CD14-positive monocyte (primary cell): ENCODE measurements around the gene IGF2R. TPM values are rescaled to one million over a fixed set of nuclear protein-coding genes. Genes with fewer than 3 reads are reported as not detected.

Experiments used
- DNase-seq, 3 donors: peaks; one replicate each; pipeline ENCODE4 v3.0.0-alpha.2; 2011 to 2022
- H2AFZ ChIP-seq: 2 replicates; pipeline ENCODE4 v1.6.0; 2012; ENCODE audit warnings: mild to moderate bottlenecking, low read depth, low read length, inconsistent platforms; ENCODE audit not compliant: insufficient read depth, poor library complexity, severe bottlenecking
- H3K27ac ChIP-seq, 2 donors: 1 replicate in 1 of 2; 2 replicates in 1 of 2; pipeline ENCODE4 v1.5.1; 2012 to 2013; ENCODE audit warnings: low read length in 2 of 2, control low read depth in 1 of 2, inconsistent platforms in 1 of 2, low read depth in 1 of 2, mild to moderate bottlenecking in 1 of 2
- H3K27me3 ChIP-seq, 2 donors: one replicate each; pipeline versions ENCODE4 v1.6.0 to v1.6.1; 2011 to 2013; ENCODE audit warnings: low read length in 2 of 2; ENCODE audit not compliant: control insufficient read depth in 2 of 2, insufficient read depth in 2 of 2
- H3K36me3 ChIP-seq, 2 donors: replicated peaks in 1 of 2; 1 replicate in 1 of 2; 2 replicates in 1 of 2; pipeline versions ENCODE4 v1.5.1 to v1.6.1; 2012 to 2013; ENCODE audit warnings: low read length in 2 of 2, control low read depth in 1 of 2, inconsistent platforms in 1 of 2, mild to moderate bottlenecking in 1 of 2; ENCODE audit not compliant: insufficient read depth in 2 of 2, control insufficient read depth in 1 of 2
- H3K4me1 ChIP-seq, 2 donors: 1 replicate in 1 of 2; 2 replicates in 1 of 2; pipeline versions ENCODE4 v1.5.1 to v1.6.1; 2012 to 2013; ENCODE audit warnings: low read length in 2 of 2, control low read depth in 1 of 2, inconsistent platforms in 1 of 2, mild to moderate bottlenecking in 1 of 2, moderate library complexity in 1 of 2; ENCODE audit not compliant: insufficient read depth in 2 of 2, control insufficient read depth in 1 of 2
- H3K4me2 ChIP-seq: replicated peaks from 2 replicates; pipeline ENCODE3; 2012; ENCODE audit warnings: low read length, moderate library complexity, mild to moderate bottlenecking; ENCODE audit not compliant: poor library complexity, severe bottlenecking; ENCODE audit errors: extremely low read depth
- H3K4me3 ChIP-seq, 3 experiments: fragments of 200-600 bp in 1 of 3; sonication (generic) in 1 of 3; replicated peaks in 1 of 3; 1 replicate in 2 of 3; 2 replicates in 1 of 3; pipeline ENCODE4 v1.5.1; 2011 to 2013; ENCODE audit warnings: low read length in 3 of 3, mild to moderate bottlenecking in 3 of 3, control low read depth in 2 of 3, low read depth in 2 of 3, inconsistent platforms in 1 of 3, moderate library complexity in 1 of 3
- H3K79me2 ChIP-seq: 2 replicates; pipeline ENCODE4 v1.6.0; 2012; ENCODE audit warnings: mild to moderate bottlenecking, control low read depth, inconsistent platforms, low read length, moderate library complexity; ENCODE audit not compliant: insufficient read depth
- H3K9ac ChIP-seq: 2 replicates; pipeline ENCODE4 v1.6.0; 2017; ENCODE audit warnings: low read length, mild to moderate bottlenecking; ENCODE audit not compliant: insufficient read depth, poor library complexity, severe bottlenecking
- H3K9me3 ChIP-seq, 2 donors: replicated peaks in 1 of 2; 1 replicate in 1 of 2; 2 replicates in 1 of 2; pipeline versions ENCODE4 v1.5.1 to v1.6.1; 2012 to 2013; ENCODE audit warnings: low read length in 2 of 2, control low read depth in 1 of 2; ENCODE audit not compliant: control insufficient read depth in 1 of 2, insufficient read depth in 1 of 2
- H4K20me1 ChIP-seq: 2 replicates; pipeline ENCODE4 v1.6.0; 2012; ENCODE audit warnings: mild to moderate bottlenecking, low read length, control low read depth, moderate library complexity; ENCODE audit not compliant: insufficient read depth
- H3K27ac Mint-ChIP-seq, 7 donors: one replicate each; pipeline ENCODE4 v1.8.0; 2020; ENCODE audit warnings: mild to moderate bottlenecking in 7 of 7, mixed read lengths in 7 of 7, moderate library complexity in 6 of 7, inconsistent platforms in 2 of 7
- H3K27me3 Mint-ChIP-seq, 3 donors: one replicate each; pipeline ENCODE4 v1.8.0; 2021 to 2022; ENCODE audit warnings: low read depth in 3 of 3, mild to moderate bottlenecking in 3 of 3, mixed read lengths in 3 of 3, moderate library complexity in 3 of 3, inconsistent platforms in 1 of 3
- H3K36me3 Mint-ChIP-seq, 2 donors: one replicate each; pipeline ENCODE4 v1.8.0; 2020; ENCODE audit warnings: mixed read lengths in 2 of 2, inconsistent platforms in 1 of 2, mild to moderate bottlenecking in 1 of 2
- H3K4me1 Mint-ChIP-seq: one replicate; pipeline ENCODE4 v1.8.0; 2020; ENCODE audit warnings: mild to moderate bottlenecking, mixed read lengths
- H3K4me3 Mint-ChIP-seq, 2 donors: one replicate each; pipeline ENCODE4 v1.8.0; 2020; ENCODE audit warnings: mild to moderate bottlenecking in 2 of 2, mixed read lengths in 2 of 2, moderate library complexity in 1 of 2
- H3K9me3 Mint-ChIP-seq, 7 donors: one replicate each; pipeline ENCODE4 v1.8.0; 2020 to 2022; ENCODE audit warnings: mixed read lengths in 7 of 7, mild to moderate bottlenecking in 6 of 7, moderate library complexity in 6 of 7, inconsistent platforms in 2 of 7
- WGBS: methylation state at CpG from one replicate; pipeline ENCODE4 v1.1.5; 2013; ENCODE audit warnings: missing lambda C conversion rate; ENCODE audit not compliant: insufficient coverage; 5-methylcytosine and 5-hydroxymethylcytosine counted together
- intact Hi-C, 2 donors: fragments of 100-400 bp; cut with micrococcal nuclease; formaldehyde crosslinking; loops; one replicate each; pipeline versions ENCODE4 v1.15.0 to v1.15.1; 2023
- polyA plus RNA-seq, 3 donors: library from polyadenylated mRNA; depleted of rRNA in 1 of 3; unstranded in 2 of 3; stranded (reverse) in 1 of 3; fragments of 300-500 nt in 2 of 3; fragments of >200 nt in 1 of 3; fragmentation: Illumina TruSeq in 2 of 3; gene quantifications; 1 replicate in 2 of 3; 2 replicates in 1 of 3; pipeline ENCODE4 v1.2.3, GENCODE V29; 2012 to 2021
- TF ChIP-seq, protein P1 (sequence below): fragments of 200-600 bp; IDR thresholded peaks from one replicate; pipeline ENCODE4 v1.8.0; 2022; ENCODE audit warnings: antibody characterized with exemption, mild to moderate bottlenecking

Gene IGF2R
- polyA plus RNA-seq, 3 donors: 6.9 to 44.8 (median 8.2) TPM

DNA sequence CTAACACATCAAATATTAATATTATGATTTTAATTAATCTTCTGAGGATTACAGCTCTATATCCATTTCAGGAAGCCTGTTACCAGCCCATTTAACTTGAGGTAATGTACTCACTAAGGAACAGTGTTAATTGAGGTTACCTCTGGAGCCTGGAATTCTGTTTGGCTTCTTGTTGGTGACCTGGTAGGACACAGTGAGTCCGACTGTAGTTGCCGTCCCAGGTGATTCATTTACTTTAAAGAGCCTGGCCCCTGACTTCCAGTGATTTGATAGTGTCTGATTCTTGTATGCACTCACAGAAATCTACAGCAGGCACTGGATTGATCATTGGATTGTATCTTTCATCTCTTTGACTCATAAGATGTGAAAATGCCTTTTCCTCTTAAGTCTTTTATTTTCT, 34.0 kb downstream of the IGF2R start:
- Histone ChIP-seq H2AFZ (no peak overlapping the region), H3K79me2 (peaks cover 90% of the 10 kb centered on the region), H4K20me1 (peaks cover 100% of the 10 kb centered on the region), H3K36me3 (peaks cover 14 to 43% of the 10 kb centered on the region in 2 donors), H3K27me3 (no peaks in the 10 kb centered on the region), H3K4me3 (no peak overlapping the region), H3K4me1 (no peaks in the 10 kb centered on the region), H3K9me3 (peaks cover 7 to 23% of the 10 kb centered on the region in 2 donors), H3K9ac (no peak overlapping the region), H3K4me2 (no peak overlapping the region), H3K27ac (no peak overlapping the region)
- peaks cover 14% of the 10 kb centered on the region for H3K4me1 Mint-ChIP-seq
- no CpG with 5 or more reads among the region's 2 CpGs for WGBS
- H3K36me3 Mint-ChIP-seq: peaks cover 47 to 50% of the 10 kb centered on the region in 2 donors
- no peak overlapping the region for H3K4me3 Mint-ChIP-seq
- peaks cover 15 to 27% (median 22%) of the 10 kb centered on the region in 3 donors for H3K27me3 Mint-ChIP-seq
- intact Hi-C loops: no loop called here
- DNase-seq: no peak
- H3K9me3 Mint-ChIP-seq: peaks cover 11 to 21% (median 13%) of the 10 kb centered on the region in 7 donors
- TF ChIP-seq, protein P1, sequence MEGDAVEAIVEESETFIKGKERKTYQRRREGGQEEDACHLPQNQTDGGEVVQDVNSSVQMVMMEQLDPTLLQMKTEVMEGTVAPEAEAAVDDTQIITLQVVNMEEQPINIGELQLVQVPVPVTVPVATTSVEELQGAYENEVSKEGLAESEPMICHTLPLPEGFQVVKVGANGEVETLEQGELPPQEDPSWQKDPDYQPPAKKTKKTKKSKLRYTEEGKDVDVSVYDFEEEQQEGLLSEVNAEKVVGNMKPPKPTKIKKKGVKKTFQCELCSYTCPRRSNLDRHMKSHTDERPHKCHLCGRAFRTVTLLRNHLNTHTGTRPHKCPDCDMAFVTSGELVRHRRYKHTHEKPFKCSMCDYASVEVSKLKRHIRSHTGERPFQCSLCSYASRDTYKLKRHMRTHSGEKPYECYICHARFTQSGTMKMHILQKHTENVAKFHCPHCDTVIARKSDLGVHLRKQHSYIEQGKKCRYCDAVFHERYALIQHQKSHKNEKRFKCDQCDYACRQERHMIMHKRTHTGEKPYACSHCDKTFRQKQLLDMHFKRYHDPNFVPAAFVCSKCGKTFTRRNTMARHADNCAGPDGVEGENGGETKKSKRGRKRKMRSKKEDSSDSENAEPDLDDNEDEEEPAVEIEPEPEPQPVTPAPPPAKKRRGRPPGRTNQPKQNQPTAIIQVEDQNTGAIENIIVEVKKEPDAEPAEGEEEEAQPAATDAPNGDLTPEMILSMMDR: no peak
- H3K27ac Mint-ChIP-seq: no peak overlapping the region

DNA sequence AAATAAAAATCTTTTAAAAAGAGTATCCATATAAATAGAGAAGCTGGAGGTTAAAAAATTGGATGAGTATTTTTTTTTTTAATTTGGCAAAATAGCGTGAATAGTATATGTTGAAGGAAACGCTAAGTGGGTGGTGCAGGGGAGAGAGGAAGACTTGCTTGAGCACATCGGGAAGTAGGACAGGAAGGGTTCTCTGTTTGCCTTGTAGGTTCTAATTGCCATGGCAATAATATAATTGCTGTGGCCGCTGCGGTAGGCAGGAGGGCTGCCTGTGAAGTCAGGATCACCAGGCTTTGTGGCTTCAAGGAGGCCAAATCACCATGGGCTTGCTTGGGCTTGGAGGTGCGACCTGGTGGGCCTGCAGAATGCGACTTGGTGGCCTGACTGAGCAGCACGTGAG, 35.1 kb downstream of the IGF2R start:
- Histone ChIP-seq H3K4me2 (no peak overlapping the region), H4K20me1 (peaks cover 100% of the 10 kb centered on the region), H3K9me3 (peaks cover 7 to 23% of the 10 kb centered on the region in 2 donors), H2AFZ (no peak overlapping the region), H3K4me1 (no peaks in the 10 kb centered on the region), H3K27me3 (no peaks in the 10 kb centered on the region), H3K27ac (no peak overlapping the region), H3K4me3 (no peak overlapping the region), H3K79me2 (peaks cover 90% of the 10 kb centered on the region), H3K9ac (no peak overlapping the region), H3K36me3 (peaks cover 13 to 38% of the 10 kb centered on the region in 2 donors)
- WGBS: 94% methylated on average over 7 of the region's 8 CpGs
- TF ChIP-seq, protein P1: no peak
- H3K4me3 Mint-ChIP-seq: no peak overlapping the region
- peaks cover 14 to 27% (median 22%) of the 10 kb centered on the region in 3 donors for H3K27me3 Mint-ChIP-seq
- peaks cover 11 to 21% (median 13%) of the 10 kb centered on the region in 7 donors for H3K9me3 Mint-ChIP-seq
- H3K4me1 Mint-ChIP-seq: peaks cover 19% of the 10 kb centered on the region
- DNase-seq: no peak
- peaks cover 47 to 49% of the 10 kb centered on the region in 2 donors for H3K36me3 Mint-ChIP-seq
- intact Hi-C loops: no loop called here
- H3K27ac Mint-ChIP-seq: peak overlapping the region in 2 of 7 donors; percentile 1 to 48
